WTC11 (cell line): ENCODE measurements around the gene CTDSP2.

Experiments
- CREM ChIP-seq: sonication (generic); formaldehyde crosslinking; IDR thresholded peaks from 2 replicates; pipeline ENCODE4 v1.8.1; 2022; ENCODE audit warnings: mild to moderate bottlenecking, missing genetic modification reagents, moderate library complexity
- ETV6 ChIP-seq: sonication (generic); formaldehyde crosslinking; IDR thresholded peaks from 2 replicates; pipeline ENCODE4 v1.8.1; 2022; ENCODE audit warnings: mild to moderate bottlenecking, missing genetic modification reagents
- MYBL2 ChIP-seq: sonication (generic); formaldehyde crosslinking; IDR thresholded peaks from 2 replicates; pipeline ENCODE4 v1.8.1; 2023; ENCODE audit warnings: mild to moderate bottlenecking, moderate library complexity, missing genetic modification reagents
- NFYB ChIP-seq: sonication (generic); formaldehyde crosslinking; conservative IDR thresholded peaks from 2 replicates; pipeline ENCODE4 v1.8.0; 2022; ENCODE audit warnings: low read depth, missing genetic modification reagents
- ZNF512 ChIP-seq: sonication (generic); formaldehyde crosslinking; IDR thresholded peaks from 2 replicates; pipeline ENCODE4 v1.8.1; 2022; ENCODE audit warnings: missing genetic modification reagents, borderline replicate concordance
- TF ChIP-seq, protein P1 (sequence below): sonication (generic); formaldehyde crosslinking; conservative IDR thresholded peaks from 2 replicates; pipeline ENCODE4 v1.8.1; 2022; ENCODE audit warnings: mild to moderate bottlenecking, missing genetic modification reagents

- TF ChIP-seq MYBL2 (CRISPR knock-in tag) = no peak
- TF ChIP-seq, protein P1, sequence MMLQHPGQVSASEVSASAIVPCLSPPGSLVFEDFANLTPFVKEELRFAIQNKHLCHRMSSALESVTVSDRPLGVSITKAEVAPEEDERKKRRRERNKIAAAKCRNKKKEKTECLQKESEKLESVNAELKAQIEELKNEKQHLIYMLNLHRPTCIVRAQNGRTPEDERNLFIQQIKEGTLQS (CRISPR knock-in tag) = no peak
- TF ChIP-seq NFYB = no peak
- no peak for TF ChIP-seq CREM (CRISPR knock-in tag)
- no peak for TF ChIP-seq ZNF512 (CRISPR knock-in tag)
- no peak for TF ChIP-seq ETV6
Observed at GRCh38 chr12:57783466-57783801, 63.1 kb downstream of the CTDSP2 start.
